ENCODE measurements around the gene IRX3.

The IRX3 gene

GRCh38 chr16:54269461-54269860 is 17.1 kb downstream of the IRX3 start:
- Histone ChIP-seq H3K9ac (no peak overlapping the region), H3K4me1 (no peaks in the 10 kb centered on the region), H3K9me3 (ENCODE audit: control insufficient read depth, low read length) (no peaks in the 10 kb centered on the region), H3K36me3 (ENCODE audit: control insufficient read depth, insufficient read depth, low read length) (no peaks in the 10 kb centered on the region), H3K4me3 (ENCODE audit: low read depth, low read length) (no peak overlapping the region), H3K27ac (no peak overlapping the region), H3K79me2 (no peaks in the 10 kb centered on the region), H3K4me2 (ENCODE audit: low read length) (no peak overlapping the region), H3K27me3 (ENCODE audit: control insufficient read depth, insufficient read depth, low read length) (no peaks in the 10 kb centered on the region), H2AFZ (no peak overlapping the region)
- TF ChIP-seq, protein P1, sequence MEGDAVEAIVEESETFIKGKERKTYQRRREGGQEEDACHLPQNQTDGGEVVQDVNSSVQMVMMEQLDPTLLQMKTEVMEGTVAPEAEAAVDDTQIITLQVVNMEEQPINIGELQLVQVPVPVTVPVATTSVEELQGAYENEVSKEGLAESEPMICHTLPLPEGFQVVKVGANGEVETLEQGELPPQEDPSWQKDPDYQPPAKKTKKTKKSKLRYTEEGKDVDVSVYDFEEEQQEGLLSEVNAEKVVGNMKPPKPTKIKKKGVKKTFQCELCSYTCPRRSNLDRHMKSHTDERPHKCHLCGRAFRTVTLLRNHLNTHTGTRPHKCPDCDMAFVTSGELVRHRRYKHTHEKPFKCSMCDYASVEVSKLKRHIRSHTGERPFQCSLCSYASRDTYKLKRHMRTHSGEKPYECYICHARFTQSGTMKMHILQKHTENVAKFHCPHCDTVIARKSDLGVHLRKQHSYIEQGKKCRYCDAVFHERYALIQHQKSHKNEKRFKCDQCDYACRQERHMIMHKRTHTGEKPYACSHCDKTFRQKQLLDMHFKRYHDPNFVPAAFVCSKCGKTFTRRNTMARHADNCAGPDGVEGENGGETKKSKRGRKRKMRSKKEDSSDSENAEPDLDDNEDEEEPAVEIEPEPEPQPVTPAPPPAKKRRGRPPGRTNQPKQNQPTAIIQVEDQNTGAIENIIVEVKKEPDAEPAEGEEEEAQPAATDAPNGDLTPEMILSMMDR (IDR thresholded peaks at IDR 0.05), result no peak

DNA sequence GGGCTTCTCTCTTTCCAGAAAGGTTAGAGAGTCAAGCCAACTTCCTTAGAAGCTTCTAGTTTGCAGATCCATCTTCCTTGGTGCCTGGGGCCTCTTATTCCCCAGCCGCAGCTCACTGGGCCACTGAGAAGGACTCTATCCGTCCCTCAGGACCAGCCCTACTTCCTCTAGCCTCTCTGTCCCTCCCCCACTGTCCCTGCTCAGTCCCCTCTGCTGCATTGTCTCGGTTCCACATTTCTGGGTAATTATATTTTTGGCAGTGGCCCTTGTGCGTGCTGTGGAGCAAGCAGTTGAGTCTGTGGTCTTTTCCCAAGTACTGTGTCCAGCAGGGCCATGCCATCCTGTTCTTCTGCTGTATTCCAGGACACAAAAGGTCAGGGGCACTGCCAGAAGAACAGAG is 17.8 kb downstream of the IRX3 start:
- TF ChIP-seq, protein P1 (IDR thresholded peaks at IDR 0.05), result no peak

DNA sequence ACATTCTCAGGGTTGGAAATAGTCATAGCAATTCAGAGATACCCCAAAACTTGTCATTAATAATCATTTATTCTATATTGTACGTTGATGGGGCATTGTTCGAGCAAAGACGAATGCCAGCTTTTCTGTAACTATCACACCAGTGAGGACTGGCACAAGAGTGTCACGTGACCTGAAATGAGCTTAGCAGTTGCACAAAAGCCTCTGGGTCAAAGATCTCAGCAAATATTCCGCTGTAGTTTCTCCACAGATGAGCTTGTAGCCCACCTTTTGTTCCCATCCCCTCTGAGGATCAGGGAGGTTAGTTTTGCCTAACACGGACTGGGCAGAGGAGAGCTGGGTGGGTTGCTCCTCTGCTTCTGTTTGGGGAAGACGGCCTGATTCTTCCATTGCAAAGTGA is 18.2 kb downstream of the IRX3 start:
- Histone ChIP-seq H2AFZ (no peak overlapping the region), H3K4me1 (no peaks in the 10 kb centered on the region), H3K4me2 (ENCODE audit: low read length) (no peak overlapping the region), H3K79me2 (no peaks in the 10 kb centered on the region), H3K9ac (no peak overlapping the region), H3K9me3 (ENCODE audit: control insufficient read depth, low read length) (no peaks in the 10 kb centered on the region), H3K4me3 (ENCODE audit: low read depth, low read length) (no peak overlapping the region), H3K27me3 (ENCODE audit: control insufficient read depth, insufficient read depth, low read length) (no peaks in the 10 kb centered on the region), H3K36me3 (ENCODE audit: control insufficient read depth, insufficient read depth, low read length) (no peaks in the 10 kb centered on the region), H3K27ac (no peak overlapping the region)
- TF ChIP-seq, protein P1 (IDR thresholded peaks at IDR 0.05), result no peak

More for the DNA sequence above, 17.8 kb downstream of the IRX3 start:
- Histone ChIP-seq H3K27me3 (ENCODE audit: control insufficient read depth, insufficient read depth, low read length) (no peaks in the 10 kb centered on the region), H3K27ac (no peak overlapping the region), H3K4me1 (no peaks in the 10 kb centered on the region), H3K9me3 (ENCODE audit: control insufficient read depth, low read length) (no peaks in the 10 kb centered on the region), H3K36me3 (ENCODE audit: control insufficient read depth, insufficient read depth, low read length) (no peaks in the 10 kb centered on the region), H3K4me2 (ENCODE audit: low read length) (no peak overlapping the region), H3K9ac (no peak overlapping the region), H3K79me2 (no peaks in the 10 kb centered on the region), H2AFZ (no peak overlapping the region), H3K4me3 (ENCODE audit: low read depth, low read length) (no peak overlapping the region)

- no peak overlapping the region for H3K4me3 ChIP-seq (ENCODE audit: low read depth, low read length)
- no peak overlapping the region for H3K4me2 ChIP-seq (ENCODE audit: low read length)
- H3K79me2 ChIP-seq, result no peaks in the 10 kb centered on the region
- H3K9me3 ChIP-seq (ENCODE audit: control insufficient read depth, low read length), result no peaks in the 10 kb centered on the region
- H3K36me3 ChIP-seq (ENCODE audit: control insufficient read depth, insufficient read depth, low read length), result no peaks in the 10 kb centered on the region
- H3K4me1 ChIP-seq, result no peaks in the 10 kb centered on the region
- TF ChIP-seq, protein P1 (IDR thresholded peaks at IDR 0.05), result no peak
- H3K27me3 ChIP-seq (ENCODE audit: control insufficient read depth, insufficient read depth, low read length), result no peaks in the 10 kb centered on the region
- no peak overlapping the region for H3K9ac ChIP-seq
- no peak overlapping the region for H3K27ac ChIP-seq
- no peak overlapping the region for H2AFZ ChIP-seq
Measured at GRCh38 chr16:54266363-54266955, 20.1 kb downstream of the IRX3 start.

DNA sequence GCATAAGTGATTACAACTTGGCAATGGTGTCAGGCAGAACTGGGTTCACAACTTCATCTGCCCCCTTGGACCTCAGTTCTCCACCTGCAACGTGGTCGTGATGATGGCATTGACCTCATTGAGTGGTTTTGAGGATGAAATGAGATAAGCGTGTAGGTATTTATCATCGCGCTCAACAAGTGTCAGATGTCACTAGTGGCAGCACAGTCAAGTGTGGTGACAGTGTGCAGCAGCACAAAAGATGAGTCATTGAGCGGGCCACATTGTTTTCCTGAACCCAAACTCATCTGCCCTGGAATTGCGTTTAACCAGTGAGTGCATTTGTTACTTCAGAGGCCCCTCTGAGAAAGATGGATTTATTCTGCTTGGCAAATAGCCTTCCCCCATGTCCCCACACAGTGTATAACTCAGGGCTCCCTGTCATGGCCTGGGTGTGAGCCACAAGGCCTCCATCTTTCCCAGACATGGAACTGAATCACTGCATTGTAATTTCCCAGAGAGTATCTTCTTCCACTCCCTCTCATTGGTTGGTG is 20.9 kb downstream of the IRX3 start:
- H3K4me3 ChIP-seq (ENCODE audit: low read depth, low read length), result no peak overlapping the region
- no peaks in the 10 kb centered on the region for H3K27me3 ChIP-seq (ENCODE audit: control insufficient read depth, insufficient read depth, low read length)
- TF ChIP-seq, protein P1 (IDR thresholded peaks at IDR 0.05), result no peak
- no peak overlapping the region for H3K9ac ChIP-seq
- H3K79me2 ChIP-seq, result no peaks in the 10 kb centered on the region
- no peak overlapping the region for H3K27ac ChIP-seq
- no peak overlapping the region for H2AFZ ChIP-seq
- no peaks in the 10 kb centered on the region for H3K9me3 ChIP-seq (ENCODE audit: control insufficient read depth, low read length)
- no peak overlapping the region for H3K4me2 ChIP-seq (ENCODE audit: low read length)
- no peaks in the 10 kb centered on the region for H3K4me1 ChIP-seq
- no peaks in the 10 kb centered on the region for H3K36me3 ChIP-seq (ENCODE audit: control insufficient read depth, insufficient read depth, low read length)

Data from parathyroid adenoma (tissue), 2 donors.